HG03175 (cell line): ENCODE measurements around the gene CCR6.

Experiments used
- ATAC-seq: cut with Tn5 transposase; IDR thresholded peaks from one replicate; pipeline ENCODE4 v1.9.1; 2021; ENCODE audit warnings: mild to moderate bottlenecking, moderate library complexity; ENCODE audit not compliant: unreplicated experiment

CCR6 gene

GRCh38 chr6:167119670-167120582 is 3.0 kb upstream of the CCR6 start:
- ATAC-seq: no peak

- ATAC-seq: no peak
Observed at GRCh38 chr6:167120583-167120903, 2.4 kb upstream of the CCR6 start.

DNA sequence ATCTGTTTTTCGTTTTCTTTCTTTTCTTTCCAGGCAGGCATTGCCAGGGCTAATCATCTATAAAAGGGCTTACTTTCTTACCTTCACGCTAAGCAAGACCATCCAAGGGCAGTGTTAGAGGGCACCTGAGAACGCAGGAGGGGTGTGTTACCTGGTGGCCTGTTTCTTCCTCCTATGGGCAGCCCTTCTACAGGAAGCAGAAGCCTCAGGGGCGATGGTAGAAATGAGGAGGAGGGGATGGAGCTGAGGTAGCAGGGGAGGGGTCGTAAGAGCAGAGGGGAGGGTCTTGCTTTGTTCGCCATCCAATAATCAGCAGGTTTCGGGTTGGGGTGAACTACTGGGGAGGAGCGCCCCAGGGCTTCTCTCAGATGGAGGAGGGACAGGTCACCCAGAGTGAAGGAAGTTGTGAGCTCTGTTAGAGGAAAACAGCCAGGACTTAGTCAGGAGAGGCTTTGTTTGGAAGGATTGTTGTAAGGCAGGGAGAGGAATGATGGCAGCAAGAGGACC is 1.5 kb upstream of the CCR6 start:
- ATAC-seq: no peak

- ATAC-seq: peak; percentile 28
Observed at GRCh38 chr6:167122041-167122826, 662 bp upstream of the CCR6 start.

DNA sequence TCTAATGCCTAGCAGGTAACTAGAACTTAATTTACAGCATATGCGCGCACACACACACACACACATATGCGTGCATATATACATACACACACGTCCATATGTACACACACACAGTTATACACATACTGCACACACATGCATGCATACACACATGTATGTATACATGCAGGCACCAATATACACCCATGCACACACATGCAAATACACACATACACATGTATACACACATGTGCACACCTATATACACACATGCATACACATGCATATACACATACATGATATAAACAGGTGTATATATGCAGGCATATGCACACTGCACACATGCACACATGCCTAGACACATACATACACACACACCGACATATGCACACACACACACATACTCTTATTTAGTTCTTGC is 1.9 kb downstream of the CCR6 start:
- ATAC-seq: no peak

DNA sequence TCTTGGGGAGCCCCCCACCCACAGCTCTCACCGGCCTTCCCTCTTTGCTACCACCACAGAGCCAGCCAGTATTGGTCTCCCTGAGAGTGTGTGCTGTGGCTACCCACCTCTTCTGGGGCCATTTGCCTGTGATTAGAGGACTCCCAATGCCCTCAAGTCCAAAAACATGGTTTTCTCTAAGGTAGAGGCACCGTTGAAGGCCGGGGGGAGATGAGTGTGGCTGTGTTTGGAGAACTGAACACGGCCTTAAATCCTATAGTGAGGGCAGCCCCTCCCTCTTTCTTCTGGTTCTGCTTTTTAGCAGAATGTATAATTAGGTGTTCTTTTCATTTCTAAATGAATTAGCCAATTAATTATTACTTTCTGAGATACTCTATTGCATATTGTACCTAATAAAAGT is 2.5 kb downstream of the CCR6 start:
- no peak for ATAC-seq

DNA sequence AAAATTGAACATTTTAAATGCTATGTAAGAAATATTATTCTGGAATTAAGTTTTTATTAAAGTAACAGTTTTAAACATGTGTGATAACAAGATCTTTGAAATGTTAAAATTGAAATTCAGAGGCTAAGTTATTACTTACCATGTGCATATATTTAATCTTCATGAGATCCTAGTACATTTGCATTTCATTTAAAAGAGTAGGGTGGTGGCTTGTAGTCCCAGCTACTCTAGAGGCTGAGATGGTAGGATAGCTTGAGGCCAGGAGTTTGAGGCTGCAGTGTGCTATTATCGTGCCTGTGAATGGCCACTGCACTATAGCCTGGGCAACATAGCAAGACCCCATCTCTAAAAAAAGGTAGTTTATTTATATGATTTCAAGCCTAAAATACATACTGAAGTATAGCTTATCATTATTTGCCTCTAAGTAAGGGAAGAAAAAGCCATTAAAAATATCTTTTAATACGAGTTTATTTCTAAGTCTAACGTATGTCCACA is 3.0 kb downstream of the CCR6 start:
- no peak for ATAC-seq

DNA sequence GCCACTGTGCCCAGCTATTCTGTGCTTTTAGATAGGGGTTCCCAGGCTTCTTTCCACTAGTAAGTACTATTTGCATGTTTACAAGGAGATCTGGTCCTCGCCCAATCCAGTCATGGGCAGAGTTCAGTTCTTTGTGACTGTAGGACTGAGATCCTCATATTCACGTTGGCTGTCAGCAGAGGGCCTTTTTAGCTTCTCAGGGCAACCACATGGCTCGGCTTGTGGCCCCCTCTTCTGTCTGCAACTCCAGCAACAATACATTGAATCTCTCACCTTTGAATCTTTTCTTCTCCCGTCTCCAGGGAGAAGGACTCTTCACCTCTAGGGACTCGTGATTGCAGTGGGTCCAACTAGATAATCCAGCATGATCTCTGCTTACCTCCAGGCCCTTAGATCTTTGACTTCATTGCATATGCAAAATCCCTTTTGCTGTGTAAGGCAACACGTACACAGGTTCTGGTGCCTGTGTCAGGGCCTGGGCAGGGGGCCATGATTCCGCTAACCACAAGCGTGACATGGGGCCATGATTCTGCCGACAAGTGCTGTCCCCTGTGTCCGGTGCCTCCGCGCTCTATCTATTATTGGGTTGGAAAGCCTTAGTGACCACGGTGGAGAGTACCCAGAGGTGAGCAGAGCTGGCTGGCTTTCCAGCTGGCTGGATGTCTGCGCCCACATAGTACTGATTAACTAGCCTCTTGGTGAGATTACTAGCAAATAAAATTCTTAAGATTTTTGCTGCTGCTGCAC is 5.1 kb downstream of the CCR6 start:
- peak; percentile 37 for ATAC-seq

DNA sequence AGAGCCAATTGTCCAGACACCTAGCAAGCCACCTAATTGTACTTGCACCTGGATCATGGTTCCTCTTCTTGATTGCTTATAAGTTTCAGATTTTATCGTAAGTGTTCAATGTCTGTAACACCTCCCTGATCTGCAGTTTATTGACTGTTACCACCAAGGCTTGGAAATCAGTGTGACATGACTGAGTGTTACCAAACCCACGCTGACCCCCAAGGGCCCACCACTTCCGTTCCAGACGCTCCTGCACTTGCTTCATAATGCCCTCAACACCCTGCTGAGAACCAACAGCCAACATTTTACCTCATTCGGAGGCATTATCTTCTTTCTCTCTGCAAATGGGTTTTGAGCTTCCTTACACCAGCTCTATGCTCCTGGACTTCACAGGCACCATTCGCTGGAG is 6.3 kb downstream of the CCR6 start:
- peak; percentile 38 for ATAC-seq

GRCh38 chr6:167129562-167129961 is 6.7 kb downstream of the CCR6 start:
- no peak for ATAC-seq

DNA sequence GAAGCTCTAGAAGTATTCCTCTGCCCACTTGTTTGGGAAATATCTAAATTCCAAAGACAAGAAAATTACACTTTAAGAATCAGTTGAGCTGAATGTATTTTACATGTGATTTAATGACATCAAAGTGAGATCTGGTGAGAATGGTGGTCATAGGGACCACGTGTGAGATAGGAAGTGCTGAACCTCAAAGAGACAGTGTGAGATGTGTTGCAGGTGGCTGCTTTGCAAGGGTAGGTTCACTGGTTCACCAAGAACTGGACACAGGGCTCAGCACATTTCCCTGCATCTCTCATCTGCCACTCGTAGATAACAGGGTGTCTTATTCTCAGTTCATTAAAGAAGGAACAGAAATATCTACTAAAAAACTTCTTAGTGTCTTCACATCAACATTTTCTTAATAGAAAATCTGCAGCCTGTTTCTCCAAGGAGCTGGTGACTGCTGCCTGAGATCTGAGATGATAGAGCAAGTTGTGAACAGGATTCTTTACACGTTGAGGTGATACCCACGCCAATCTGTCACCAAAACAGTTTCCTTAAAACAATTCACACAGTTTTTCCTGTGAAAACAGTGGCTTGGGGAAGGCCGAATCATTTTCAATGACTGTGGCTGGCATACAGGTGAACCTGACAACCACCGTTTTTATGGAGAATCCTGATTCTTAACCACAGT is 7.2 kb downstream of the CCR6 start:
- no peak for ATAC-seq

DNA sequence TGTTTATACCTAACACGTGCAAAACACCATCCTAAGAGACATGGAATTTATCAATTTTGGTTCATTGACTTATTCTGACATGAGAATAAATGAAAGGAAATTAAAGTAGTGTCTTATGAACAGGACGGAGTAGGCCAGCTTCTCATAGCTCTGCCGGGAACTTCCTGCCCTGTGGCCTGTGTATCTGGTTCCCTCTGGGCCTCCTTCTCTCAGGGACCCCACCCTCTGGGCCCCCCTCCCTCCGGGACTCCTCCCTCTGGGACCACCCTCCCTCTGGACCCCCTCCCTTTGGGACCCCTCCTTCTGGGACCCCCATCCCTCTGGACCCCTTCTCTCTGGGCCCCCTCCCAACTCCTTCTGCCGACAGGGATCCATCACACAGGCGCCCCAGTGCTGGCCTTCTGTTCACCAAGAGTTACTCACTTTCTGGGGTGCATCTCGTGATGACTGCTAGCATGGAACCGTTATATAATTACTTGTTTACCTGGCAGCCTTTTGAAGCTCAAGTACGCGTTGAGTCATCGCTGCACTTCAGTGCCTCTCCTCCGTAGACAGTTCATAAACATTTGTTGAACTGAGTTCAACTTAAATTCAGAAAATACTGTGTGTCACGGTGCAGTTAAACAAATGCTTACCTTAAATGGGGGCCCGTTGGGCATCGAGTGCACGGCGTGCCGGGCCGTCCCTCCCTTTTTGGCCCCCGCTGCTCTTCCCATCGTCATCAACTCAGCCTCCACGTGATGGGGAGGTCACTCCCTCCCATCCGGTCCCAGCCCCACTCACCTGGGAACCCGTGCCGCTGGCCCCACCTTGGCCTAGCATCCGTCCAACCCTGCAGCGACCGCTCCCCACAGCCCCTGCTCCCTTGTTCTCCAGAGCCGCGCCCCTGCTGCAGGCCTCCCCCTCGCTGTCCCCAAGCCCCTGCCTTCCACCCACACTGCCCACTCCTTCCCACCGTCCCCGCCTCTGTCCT is 8.1 kb downstream of the CCR6 start:
- ATAC-seq: peak; percentile 30

DNA sequence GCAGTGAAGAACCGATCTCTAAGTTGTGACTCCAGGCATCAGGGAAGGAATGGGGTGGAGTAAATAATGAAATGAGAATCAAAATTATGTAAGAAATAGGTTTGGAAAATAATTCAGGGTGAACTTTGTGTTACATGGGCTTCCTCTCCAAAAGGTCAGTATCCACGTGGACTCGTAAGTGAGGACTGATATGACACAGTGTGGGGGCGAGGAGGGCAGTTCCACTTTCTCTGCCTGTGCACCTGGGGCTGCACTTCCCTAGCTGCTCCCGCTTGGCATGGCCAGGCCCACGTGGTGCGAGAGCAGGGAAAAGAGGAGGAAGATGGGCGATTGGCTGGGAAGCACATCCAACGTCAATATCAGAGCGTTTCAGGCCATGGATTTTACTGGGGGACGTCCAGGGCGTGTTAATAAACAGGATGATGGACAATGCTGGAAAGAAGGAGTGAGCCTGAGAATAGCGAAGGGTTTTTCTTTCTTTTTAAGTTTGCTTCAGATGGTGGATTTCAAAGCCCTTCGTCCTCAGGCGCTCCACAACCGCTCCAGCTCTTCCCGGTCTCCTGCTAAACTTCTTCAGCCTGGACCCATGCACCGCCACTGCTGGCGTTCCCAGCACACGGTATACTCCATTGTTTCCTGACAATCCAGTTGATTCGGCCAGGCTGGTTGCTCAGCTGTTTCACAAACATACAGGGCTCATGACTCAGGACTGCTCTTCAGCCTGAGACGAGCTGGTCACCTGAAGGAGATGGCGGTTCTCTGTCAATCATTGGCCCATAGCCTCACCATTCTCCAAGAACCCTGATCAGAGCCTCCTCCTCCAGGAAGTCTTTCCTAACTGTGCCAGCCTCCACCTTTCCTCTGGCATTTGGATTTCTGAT is 11.8 kb downstream of the CCR6 start:
- ATAC-seq: no peak

GRCh38 chr6:167136376-167136775 is 13.5 kb downstream of the CCR6 start:
- ATAC-seq: no peak

- ATAC-seq: no peak
Observed at GRCh38 chr6:167137081-167137480, 14.2 kb downstream of the CCR6 start.

GRCh38 chr6:167137881-167138280 is 15.0 kb downstream of the CCR6 start:
- ATAC-seq: no peak

- no peak for ATAC-seq
Observed at GRCh38 chr6:167139761-167140160, 16.9 kb downstream of the CCR6 start.
